Lung (tissue), 12 donors: ENCODE measurements around the gene NDUFB6. TPM values are rescaled to one million over a fixed set of nuclear protein-coding genes. Genes with fewer than 3 reads are reported as not detected.

Source experiments
- ATAC-seq: fragments of 200-7000 bp; cut with Tn5 transposase; one replicate; pipeline ENCODE4 v1.9.1; 2020; ENCODE audit warnings: moderate number of reproducible peaks; ENCODE audit not compliant: insufficient read depth, low FRiP score
- DNase-seq, 3 donors: peaks; one replicate each; pipeline ENCODE4 v3.0.0-alpha.2; 2013 to 2017
- H3K27ac ChIP-seq, 2 donors: one replicate each; pipeline ENCODE4 v1.5.1; 2013; ENCODE audit warnings: mild to moderate bottlenecking in 2 of 2, moderate library complexity in 2 of 2, control low read depth in 1 of 2, inconsistent platforms in 1 of 2, low read depth in 1 of 2, low read length in 1 of 2
- H3K27me3 ChIP-seq, 3 donors: one replicate each; pipeline ENCODE4 v1.5.1; 2013; ENCODE audit warnings: low read length in 2 of 3; ENCODE audit not compliant: control insufficient read depth in 3 of 3, insufficient read depth in 3 of 3
- H3K36me3 ChIP-seq, 4 donors: one replicate each; pipeline ENCODE4 v1.5.1; 2013; ENCODE audit warnings: low read length in 4 of 4, mild to moderate bottlenecking in 1 of 4, moderate library complexity in 1 of 4; ENCODE audit not compliant: control insufficient read depth in 4 of 4, insufficient read depth in 4 of 4
- H3K4me1 ChIP-seq, 5 donors: one replicate each; pipeline ENCODE4 v1.5.1; 2013; ENCODE audit warnings: low read length in 5 of 5, mild to moderate bottlenecking in 2 of 5, moderate library complexity in 1 of 5; ENCODE audit not compliant: control insufficient read depth in 5 of 5, insufficient read depth in 5 of 5
- H3K4me3 ChIP-seq: one replicate; pipeline ENCODE4 v1.5.1; 2013; ENCODE audit warnings: mild to moderate bottlenecking, control low read depth, moderate library complexity
- H3K9ac ChIP-seq, 2 donors: one replicate each; pipeline ENCODE4 v1.5.1; 2013; ENCODE audit warnings: low read length in 2 of 2, control low read depth in 1 of 2; ENCODE audit not compliant: insufficient read depth in 1 of 2
- H3K9me3 ChIP-seq, 4 donors: one replicate each; pipeline ENCODE4 v1.5.1; 2013; ENCODE audit warnings: low read length in 3 of 4, mild to moderate bottlenecking in 1 of 4, moderate library complexity in 1 of 4; ENCODE audit not compliant: control insufficient read depth in 4 of 4, insufficient read depth in 3 of 4
- CTCF ChIP-seq: IDR thresholded peaks from 2 replicates; pipeline ENCODE4 v1.5.1; 2012; ENCODE audit warnings: mild to moderate bottlenecking; ENCODE audit errors: control extremely low read depth, extremely low read depth
- WGBS, 2 donors: extraction: QIAGEN DNeasy Blood & Tissue Kit; methylation state at CpG; one replicate each; pipeline ENCODE4 v1.1.7; 2013; 5-methylcytosine and 5-hydroxymethylcytosine counted together
- polyA plus RNA-seq, 2 donors: library from polyadenylated mRNA; stranded (reverse); fragments of 200-250 nt; gene quantifications; one replicate each; pipeline ENCODE4 v1.2.1, GENCODE V29; 2013
- total RNA-seq, 2 donors: library from RNA; depleted of rRNA in 1 of 2; stranded (reverse); fragments of >200 nt in 1 of 2; gene quantifications; one replicate each; pipeline ENCODE4 v1.2.1, GENCODE V29; 2014 to 2021
- donor health status: control.
- donor health status: control.
- donor health status: Bipolar disorder and iron deficiency.
- donor health status: healthy.
- donor health status: DM: yes; HTN: yes; CAD: no.

The NDUFB6 gene
- total and polyA plus RNA-seq, 4 donors: 34.4 to 48.6 (median 42.2) TPM

- Histone ChIP-seq H3K36me3 (no peaks in the 10 kb centered on the region), H3K4me3 (no peak overlapping the region), H3K9me3 (no peaks in the 10 kb centered on the region), H3K9ac (no peak overlapping the region), H3K27ac (no peak overlapping the region), H3K27me3 (peaks cover 0 to 3% (median 0%) of the 10 kb centered on the region in 3 donors), H3K4me1 (no peaks in the 10 kb centered on the region)
- DNase-seq (peak in 2 of 3 donors; percentile 61 to 65), ATAC-seq (no peak)
- 49% methylated on average over 6 of the region's 6 CpGs for WGBS, 2 donors
- no peak for TF ChIP-seq CTCF
These were observed 16.2 kb upstream of the NDUFB6 start for GRCh38 chr9:32589083-32589723.

GRCh38 chr9:32587901-32588300 is 14.9 kb upstream of the NDUFB6 start:
- no peaks in the 10 kb centered on the region for H3K36me3 ChIP-seq
- ATAC-seq: no peak
- no peak overlapping the region for H3K4me3 ChIP-seq
- DNase-seq: peak in 1 of 3 donors; percentile 13
- H3K27me3 ChIP-seq: peaks cover 0 to 3% (median 0%) of the 10 kb centered on the region in 3 donors
- no peaks in the 10 kb centered on the region for H3K9me3 ChIP-seq
- H3K9ac ChIP-seq: no peak overlapping the region
- no peaks in the 10 kb centered on the region for H3K4me1 ChIP-seq
- no peak for TF ChIP-seq CTCF
- H3K27ac ChIP-seq: no peak overlapping the region

GRCh38 chr9:32584784-32585183 is 11.8 kb upstream of the NDUFB6 start:
- WGBS, 2 donors: 42 to 48% methylated on average over 2 of the region's 2 CpGs
- Histone ChIP-seq H3K9ac (no peak overlapping the region), H3K4me3 (no peak overlapping the region), H3K27ac (no peak overlapping the region), H3K36me3 (no peaks in the 10 kb centered on the region), H3K4me1 (no peaks in the 10 kb centered on the region), H3K27me3 (peaks cover 0 to 3% (median 0%) of the 10 kb centered on the region in 3 donors), H3K9me3 (no peaks in the 10 kb centered on the region)
- no peak for TF ChIP-seq CTCF
- no peak for DNase-seq
- no peak for ATAC-seq

- 48% methylated on average over 3 of the region's 3 CpGs for WGBS, 2 donors
- TF ChIP-seq CTCF: peak; percentile 5
- Histone ChIP-seq H3K27ac (no peak overlapping the region), H3K4me3 (no peak overlapping the region), H3K9ac (no peak overlapping the region), H3K4me1 (no peaks in the 10 kb centered on the region), H3K27me3 (peaks cover 0 to 9% (median 0%) of the 10 kb centered on the region in 3 donors), H3K9me3 (no peaks in the 10 kb centered on the region), H3K36me3 (no peaks in the 10 kb centered on the region)
- ATAC-seq (no peak), DNase-seq (peak; percentile 23 to 71 (median 62))
These were observed 8.7 kb upstream of the NDUFB6 start for GRCh38 chr9:32581512-32582143.
